DOHH2 (cell line): ENCODE data around the gene ALG5.

ENCODE experiments used
- EZH2phosphoT487 ChIP-seq: fragments of 200-600 bp; sonication (generic); IDR thresholded peaks from 2 replicates; pipeline ENCODE4 v1.6.1; 2017; ENCODE audit warnings: borderline replicate concordance, mild to moderate bottlenecking, antibody characterized with exemption, low read length, moderate library complexity, mixed read lengths
- TF ChIP-seq, protein P1 (sequence below): fragments of 200-600 bp; sonication (generic); IDR thresholded peaks from one replicate; pipeline ENCODE4 v1.5.1; 2014; ENCODE audit warnings: antibody characterized with exemption, mild to moderate bottlenecking, low read depth, low read length; ENCODE audit not compliant: poor library complexity, severe bottlenecking

- TF ChIP-seq, protein P1, sequence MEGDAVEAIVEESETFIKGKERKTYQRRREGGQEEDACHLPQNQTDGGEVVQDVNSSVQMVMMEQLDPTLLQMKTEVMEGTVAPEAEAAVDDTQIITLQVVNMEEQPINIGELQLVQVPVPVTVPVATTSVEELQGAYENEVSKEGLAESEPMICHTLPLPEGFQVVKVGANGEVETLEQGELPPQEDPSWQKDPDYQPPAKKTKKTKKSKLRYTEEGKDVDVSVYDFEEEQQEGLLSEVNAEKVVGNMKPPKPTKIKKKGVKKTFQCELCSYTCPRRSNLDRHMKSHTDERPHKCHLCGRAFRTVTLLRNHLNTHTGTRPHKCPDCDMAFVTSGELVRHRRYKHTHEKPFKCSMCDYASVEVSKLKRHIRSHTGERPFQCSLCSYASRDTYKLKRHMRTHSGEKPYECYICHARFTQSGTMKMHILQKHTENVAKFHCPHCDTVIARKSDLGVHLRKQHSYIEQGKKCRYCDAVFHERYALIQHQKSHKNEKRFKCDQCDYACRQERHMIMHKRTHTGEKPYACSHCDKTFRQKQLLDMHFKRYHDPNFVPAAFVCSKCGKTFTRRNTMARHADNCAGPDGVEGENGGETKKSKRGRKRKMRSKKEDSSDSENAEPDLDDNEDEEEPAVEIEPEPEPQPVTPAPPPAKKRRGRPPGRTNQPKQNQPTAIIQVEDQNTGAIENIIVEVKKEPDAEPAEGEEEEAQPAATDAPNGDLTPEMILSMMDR, result no peak
- TF ChIP-seq EZH2phosphoT487, result no peak
Measured at GRCh38 chr13:36924001-36924400, 75.1 kb downstream of the ALG5 start.
